Stimulated activated CD8-positive, alpha-beta memory T cell treated with anti-CD3 and anti-CD28 coated beads, Interleukin-7, amount 100 ng/mL, for 24 hours (primary cell): ENCODE measurements around the gene NTNG1.

Experiments used
- DNase-seq: peaks from one replicate; pipeline ENCODE4 v3.0.0-alpha.2; 2020; ENCODE audit warnings: low read depth

The NTNG1 gene

DNA sequence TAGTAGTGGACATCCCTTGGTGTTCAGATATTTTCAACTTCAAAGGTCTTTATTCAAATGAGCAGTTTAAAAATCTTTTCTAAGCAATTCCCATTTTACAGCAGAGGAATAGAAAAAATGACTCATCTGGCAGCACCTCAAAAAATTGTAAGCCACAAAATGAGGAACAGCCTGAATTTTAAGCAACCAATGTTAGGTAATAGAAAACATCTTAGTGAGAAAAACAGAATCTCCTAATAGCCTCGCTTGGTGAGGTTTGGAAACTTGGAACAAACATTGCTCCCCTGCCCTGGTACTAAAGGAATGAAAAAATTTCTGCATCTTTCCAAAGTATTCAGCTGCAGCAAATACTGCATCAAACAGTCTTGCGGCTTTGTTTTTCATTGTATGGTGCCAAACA, 264.4 kb downstream of the NTNG1 start:
- no peak for DNase-seq

DNA sequence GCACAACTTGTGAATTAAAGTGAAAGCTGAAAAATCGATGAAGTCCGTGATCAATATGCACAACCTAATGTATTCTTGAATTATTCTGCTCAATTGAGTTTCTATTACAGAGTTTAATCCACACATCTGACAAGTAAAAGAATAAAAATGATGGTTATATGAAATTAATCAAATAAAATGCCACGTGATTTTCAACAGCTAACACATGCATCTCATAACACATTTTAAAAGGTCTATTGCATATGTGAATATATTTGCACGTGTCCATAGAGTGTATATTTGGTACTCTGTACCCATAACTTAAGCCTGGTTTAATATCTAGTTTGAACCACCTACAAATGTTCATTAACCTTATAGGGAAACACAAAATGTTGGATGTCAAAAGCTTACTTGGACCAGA, 266.2 kb downstream of the NTNG1 start:
- no peak for DNase-seq

DNA sequence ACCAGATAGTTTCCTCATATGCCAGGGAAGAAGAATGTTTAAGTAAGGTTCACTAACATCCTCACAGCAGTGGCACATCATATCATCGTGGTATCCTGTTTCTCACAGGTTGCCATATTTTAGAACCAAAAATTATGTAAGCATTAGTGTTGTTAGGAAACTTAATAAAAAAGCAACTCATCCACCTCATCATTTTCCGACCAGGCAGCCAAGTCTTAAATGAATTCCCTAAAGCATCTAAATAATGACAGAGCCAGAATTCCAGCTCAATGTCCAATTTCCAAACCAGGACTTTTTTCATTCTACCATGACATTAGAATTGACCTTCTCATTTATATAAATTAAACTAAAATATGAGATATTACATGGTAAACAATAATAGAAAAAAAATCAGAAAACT, 272.7 kb downstream of the NTNG1 start:
- no peak for DNase-seq

DNA sequence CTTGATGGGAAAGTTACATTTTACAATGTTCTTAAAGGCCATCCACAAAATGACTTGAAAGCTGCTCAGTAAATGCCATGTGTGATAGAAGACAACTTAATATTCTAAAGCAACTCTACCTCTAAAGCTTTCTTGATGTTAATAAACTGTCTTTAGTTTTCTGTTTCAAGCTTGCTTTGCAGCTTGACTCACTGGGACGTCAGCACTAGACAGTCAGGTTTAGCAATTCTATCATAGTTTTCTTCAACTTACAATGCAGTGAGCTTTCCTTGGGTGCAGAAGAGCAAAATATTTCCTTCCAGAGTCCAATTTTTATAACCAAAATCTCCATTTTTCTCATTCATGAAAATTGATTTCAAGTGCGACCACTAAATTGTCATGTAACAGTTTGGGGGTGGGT, 273.1 kb downstream of the NTNG1 start:
- DNase-seq = no peak

DNA sequence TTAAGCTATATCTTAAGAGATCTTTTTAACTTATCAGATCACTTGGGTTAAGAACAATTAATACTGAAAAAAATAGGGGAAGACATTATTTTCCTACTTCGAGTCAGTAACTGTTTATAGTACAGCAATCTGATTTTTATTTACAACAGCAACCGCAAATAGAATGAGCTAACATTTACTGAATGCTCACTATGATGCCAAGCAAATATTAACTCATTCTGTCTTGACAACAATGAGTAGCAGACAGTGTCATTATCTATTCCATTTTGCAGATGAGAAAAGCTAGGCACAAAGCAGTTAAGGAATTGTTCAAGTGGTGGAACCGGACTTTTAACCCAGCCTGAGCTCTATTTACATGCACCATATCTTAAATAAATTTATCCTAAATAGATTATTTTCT, 273.7 kb downstream of the NTNG1 start:
- DNase-seq = no peak

DNA sequence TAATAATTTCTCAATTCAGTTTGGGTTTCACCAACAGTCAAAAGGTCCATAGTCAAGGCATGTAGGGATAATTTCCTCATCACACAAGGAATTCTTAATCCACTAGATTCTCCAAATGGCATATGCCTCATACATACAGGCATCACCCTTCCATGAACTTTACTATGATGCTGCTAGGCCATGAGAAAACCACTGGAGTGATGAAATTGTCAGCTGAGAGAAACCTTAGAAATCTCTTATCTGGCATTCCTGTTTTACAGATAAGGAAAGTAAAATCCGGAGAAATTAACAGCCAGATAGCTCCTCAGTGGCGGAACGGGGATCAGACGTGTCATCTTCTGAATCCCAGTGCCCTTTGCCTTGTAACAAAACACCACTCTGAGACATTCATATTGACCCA, 274.4 kb downstream of the NTNG1 start:
- no peak for DNase-seq

DNA sequence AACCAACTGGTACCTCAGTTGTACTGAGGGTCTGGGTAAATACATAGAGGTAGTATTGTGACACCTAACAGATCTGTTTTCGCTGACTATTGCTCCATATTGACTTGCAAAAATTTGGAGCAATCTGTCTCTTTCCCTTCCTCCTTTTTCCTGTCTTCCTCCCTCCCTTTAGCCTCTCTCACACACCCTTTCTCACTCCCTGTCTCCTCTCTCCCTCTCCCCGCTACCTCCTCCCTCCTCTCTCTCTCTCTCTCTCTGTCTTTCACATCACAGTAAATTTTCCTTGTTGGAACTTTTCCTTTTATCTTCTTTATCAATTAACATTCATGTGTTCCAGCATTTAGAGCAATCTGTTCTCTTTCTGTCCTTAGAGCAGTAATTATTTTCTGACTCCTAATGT, 278.2 kb downstream of the NTNG1 start:
- DNase-seq = no peak

DNA sequence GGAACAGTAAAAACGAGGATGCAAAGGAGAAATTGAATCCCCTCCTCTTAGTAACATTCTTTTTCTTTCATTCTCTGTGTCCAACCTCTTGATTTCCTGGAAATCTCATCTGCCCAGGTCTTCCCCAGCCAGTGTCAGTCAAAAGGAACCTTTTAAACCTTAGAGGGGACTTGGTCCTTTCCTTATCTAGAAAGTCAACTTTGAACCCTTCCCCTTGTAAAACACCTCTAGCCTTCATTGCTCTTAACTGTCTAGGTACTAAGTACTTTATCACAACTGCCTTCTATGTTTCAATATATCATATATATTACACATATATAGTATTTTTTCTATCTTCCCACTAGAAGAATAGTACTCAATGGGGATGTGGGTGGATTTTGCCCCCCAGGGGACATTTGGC, 282.1 kb downstream of the NTNG1 start:
- DNase-seq = no peak

DNA sequence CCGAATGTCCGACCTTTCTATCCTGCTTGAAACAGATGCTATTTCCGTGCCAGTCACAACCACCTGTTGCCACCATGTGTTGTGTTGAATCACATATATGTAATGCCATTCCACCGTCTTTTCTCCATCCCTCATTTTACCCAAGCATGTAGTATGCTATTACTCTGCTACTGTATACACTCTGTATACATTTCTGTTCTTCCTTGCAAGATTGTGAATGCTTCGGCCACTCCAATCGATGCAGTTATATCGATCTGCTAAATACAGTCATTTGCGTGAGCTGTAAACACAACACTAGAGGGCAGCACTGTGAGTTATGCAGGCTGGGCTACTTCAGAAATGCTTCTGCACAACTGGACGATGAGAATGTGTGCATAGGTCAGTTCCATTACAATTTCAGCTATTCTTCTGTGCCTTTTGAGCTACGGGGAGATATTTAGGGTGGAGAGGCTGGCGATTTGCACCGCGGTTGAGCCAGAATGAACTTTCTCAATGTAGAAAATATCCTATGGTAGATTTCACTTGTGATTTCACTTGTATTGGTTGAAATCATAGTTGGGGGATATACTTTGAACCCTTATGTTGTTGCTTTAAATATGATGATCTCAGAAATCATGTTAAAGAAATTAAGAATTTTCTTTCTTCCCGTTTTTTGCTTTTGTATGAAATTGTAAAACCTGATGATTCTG, 289.8 kb downstream of the NTNG1 start:
- DNase-seq = no peak

DNA sequence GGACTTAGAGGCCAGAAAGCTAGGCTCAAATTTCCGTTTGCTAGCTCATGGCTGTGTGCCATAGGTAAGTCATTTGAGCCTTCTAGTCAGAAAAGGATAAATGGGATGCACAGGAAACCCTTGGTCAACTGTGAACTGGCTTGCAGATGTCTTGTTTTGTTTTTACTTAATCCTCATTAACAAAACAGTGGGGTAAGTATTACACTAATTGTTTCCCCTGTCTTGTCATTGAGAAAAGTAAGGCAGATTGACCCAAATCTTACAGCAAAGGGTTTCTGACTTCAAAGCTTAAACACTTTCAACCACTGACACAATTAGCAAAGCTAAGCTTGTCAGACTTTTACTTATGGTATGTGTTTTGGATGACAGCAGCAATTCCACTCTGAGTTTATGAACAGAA, 291.3 kb downstream of the NTNG1 start:
- DNase-seq = no peak

DNA sequence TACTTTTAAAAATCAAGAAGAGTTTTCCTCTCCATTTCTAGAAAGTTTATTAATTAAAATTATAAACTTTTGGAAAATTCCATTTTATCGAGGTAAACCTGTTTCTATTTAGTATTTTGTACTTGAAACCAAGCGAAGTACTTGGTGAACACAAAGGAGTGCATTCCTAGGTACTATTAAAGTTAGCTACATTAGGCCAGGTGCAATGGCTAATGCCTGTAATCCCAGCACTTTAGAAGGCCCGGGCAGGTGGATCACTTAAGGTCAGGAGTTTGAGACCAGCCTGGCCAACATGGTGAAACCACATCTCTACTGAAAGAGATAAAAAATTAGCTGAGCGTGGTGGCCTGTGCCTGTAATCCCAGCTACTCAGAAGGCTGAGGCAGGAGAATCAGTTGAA, 292.2 kb downstream of the NTNG1 start:
- no peak for DNase-seq

DNA sequence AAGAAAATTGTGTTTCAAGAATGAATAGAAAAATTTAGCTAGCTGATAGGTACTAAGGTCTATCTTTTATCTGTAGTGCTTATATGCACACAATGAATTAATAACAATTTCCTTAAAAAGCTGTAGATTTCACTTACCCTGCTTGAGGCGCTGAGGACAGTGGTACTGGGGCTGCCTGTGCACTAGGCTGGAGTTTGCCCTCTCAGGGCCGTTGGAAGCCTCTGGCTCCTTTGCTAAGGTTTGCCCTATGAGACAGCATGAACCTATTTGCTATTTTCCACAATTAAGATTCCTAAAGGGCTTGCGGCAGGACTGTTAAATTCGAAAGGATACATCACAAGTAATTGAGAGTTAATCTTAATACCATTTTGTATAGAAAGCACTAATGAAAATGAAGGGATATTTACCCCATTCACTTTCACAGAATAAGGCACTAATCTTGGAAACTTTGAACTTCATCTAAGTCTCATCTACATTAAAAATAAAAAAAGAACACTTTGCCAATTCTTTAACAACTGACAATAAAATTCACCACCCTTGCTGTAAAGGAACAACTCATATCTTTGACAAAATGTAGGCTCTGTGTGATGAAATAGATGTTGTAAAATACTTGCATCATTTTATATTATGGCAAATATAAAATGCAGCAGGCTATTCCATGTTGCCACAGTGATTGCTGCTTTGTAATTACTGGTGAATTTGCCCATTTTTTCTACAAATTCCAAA, 293.0 kb downstream of the NTNG1 start:
- DNase-seq = no peak

DNA sequence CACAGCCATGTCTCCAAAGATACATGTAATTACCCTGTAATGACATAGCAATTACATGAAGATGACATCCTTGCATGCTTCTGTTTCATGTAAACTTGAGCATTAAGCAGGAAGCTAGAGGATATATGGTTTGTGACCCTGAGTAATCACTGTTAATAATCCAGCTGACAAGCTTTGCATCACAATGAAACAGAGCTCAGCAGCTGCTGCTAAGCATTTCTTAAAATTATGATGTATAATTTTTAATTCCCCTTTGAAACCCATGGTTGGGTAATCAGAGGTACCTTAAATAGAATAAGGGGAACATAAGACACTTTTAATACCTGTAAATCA, 293.5 kb downstream of the NTNG1 start:
- DNase-seq = no peak

DNA sequence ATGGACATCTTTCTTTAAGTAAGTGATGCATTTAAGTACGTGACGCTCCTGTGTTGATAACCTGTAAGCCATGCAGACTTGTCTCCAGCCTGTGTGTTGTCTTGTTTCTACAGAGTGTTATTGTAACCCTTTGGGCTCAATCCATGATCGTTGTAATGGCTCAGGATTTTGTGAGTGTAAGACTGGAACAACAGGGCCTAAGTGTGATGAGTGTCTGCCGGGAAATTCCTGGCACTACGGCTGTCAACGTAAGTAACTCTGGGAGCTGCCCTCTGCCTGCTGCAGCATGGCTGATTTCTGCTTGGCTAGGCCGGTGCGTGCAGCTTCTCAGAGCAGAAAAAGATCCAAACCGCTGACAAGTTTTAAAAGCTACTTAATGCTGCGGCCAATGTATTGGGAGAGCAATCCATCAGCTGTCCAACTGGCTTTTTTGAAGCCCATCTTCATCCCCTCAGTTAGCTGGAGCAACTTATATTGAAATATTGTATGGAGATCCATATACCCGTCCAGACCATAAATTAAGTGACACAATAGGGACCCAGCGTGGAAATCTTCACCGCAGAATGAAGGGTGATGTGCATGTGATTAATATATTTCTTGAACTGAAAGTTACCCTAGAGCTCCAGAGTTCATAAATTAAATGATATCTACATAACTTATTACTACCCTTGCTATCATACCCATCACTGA, 295.9 kb downstream of the NTNG1 start:
- no peak for DNase-seq

DNA sequence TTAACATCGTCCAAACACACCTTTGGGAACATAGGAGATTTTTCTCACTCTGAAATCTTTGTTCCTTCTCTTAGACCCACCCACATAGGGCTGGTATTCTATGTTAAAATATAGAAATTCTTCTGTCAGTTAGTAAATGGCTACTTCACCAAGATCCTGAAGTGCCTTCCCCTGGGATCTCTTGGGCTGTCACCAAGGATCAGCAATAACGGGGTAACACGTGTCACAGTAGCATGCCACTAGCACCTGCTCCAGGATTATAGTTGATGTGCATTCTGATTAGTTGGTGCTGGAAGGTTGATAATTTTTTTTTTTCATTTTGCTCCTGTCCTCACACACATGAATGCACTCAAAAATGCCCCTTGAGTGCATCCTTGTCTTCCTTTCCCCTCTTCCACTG, 298.7 kb downstream of the NTNG1 start:
- no peak for DNase-seq

DNA sequence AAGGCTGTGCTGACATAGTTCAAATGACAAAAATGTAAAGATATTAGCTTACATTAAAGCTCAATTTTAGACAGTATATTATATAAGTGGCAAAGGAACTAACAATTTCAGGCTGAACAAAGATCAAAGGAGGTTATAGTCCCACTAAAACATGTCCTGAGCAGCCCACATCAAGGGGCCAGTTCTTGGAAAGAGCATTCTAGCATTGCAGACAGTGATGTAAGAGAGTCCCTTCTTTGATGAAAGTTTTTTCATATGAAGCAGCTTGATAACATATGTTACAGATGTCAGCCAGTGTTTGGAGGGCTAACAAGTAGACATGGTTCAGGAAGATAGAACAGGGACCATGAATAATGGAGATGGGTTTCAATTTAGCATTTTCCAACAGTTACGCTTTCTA, 301.7 kb downstream of the NTNG1 start:
- DNase-seq = no peak

DNA sequence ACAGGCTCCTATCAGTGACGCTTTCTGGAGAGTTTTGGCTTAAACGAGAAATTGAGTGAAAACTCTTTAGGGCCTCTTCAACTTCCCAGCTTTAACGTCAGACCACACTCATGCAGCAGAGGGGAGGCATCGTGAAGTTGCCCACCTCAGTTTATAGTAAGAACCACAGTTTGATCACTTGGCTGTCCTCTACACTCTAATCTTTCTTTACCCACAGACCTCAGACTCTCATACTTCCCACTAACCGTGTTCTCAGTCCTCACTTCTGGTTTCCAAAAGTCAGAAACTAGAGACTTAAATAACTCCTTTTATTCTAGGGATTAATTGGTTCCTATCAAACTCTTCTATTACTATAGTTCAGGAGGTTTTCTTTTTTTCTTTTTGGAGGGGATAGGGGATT, 302.2 kb downstream of the NTNG1 start:
- DNase-seq = no peak

DNA sequence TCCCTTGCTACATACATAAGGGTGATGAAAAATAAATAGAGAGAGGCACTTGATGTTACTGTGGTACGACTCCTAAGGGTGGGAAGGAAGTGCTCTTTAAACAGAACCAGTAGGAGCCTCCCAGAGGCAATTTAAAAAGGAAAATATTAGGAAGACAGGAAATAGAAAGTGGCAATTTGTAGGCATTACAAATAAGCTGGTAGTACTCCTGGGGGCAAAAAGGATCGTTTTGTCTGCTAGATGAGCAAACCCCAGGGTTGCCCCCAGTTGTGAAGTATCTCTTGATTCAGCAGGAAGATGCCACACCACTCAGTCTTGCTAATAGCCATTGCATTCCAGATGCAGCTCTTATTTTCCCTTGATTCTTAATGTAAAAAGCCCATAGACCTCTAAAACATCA, 303.0 kb downstream of the NTNG1 start:
- no peak for DNase-seq

DNA sequence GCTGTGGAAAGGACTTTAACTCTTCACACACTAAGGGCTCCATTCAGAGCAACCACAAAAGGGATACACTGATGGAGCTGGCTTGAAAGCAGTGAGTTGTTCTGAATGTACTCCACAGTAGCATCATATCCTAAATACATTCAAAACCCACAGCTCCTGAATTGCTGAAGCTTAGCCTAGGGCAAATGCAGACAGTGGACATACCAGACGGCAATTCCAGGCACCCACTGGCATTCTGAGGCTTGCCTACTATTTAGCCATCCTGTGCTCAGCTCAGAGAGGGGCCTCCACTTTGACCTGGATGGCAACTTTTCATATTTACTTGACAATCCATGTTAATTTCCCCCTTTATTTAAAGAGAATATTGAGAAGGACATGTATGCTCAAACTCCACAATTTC, 303.5 kb downstream of the NTNG1 start:
- no peak for DNase-seq

DNA sequence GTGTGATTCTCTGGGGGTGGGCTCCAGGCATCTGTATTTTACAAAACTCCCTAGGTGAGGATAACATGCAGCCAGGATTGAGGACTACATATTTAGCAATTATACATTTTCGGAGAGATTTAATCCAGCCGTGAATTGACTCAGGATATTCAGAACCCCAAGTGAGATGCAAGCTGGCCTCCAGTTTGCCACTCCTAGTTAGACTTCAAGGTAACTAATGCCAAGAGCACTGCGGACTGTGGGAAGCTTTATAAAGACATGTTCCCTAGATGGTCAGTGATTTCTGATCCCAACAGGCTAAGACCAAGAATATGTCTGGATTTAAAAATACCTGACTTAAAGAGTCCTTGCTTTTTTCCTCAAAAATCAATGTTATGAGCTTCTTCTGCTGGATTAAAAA, 308.5 kb downstream of the NTNG1 start:
- no peak for DNase-seq

DNA sequence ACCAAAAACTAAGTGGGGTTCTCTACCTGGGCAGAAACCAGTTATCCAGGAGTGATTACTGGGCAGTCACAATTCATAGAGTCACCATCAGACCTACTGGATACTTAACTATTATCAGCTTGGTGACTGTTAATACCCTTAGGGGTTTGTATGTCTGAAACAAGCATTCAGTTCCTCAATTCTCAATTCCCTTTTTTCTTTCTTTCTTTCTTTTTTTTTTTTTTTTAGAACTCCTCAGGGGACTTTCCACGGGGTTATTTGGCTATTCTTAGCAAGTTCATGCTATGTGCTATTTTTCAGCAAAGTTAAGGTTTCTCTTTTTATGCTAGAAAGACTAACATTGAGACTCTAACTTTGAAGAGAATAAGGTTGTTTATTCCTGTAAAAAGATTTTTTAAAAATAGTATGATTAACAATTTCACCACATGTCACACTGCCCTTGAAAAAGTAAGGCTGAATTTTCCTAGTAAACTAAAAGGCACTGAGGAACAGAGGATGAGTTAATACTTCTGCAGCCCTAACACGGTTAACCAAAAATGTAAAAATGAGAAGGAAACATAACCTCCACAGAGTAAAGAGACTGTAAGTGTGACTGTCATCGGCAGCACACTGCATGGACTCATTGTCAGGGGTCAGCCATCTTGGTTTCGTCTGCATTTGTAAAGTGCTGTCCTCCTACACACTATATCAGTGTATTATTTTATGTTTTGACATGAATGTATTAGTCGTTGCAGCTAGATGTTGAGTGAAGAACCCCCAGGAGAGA, 310.2 kb downstream of the NTNG1 start:
- no peak for DNase-seq

DNA sequence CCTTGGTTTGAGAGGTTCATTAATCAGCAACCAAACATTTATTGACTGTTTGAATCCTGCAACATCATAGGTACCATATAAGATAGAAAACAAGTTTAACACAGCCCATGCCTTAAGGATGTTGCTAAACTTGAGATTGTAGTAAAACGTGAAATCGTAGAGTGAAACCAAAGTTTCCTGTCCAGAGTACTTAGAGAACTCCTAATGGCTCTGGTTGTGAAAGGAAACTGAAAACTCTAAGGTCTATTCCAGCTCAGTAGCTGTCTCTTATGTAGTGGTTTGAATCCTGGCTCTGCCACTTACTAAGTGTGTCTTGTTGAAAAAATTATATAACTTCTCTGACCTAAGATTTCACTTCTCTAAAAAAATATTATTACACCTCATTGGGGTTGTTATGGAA, 310.9 kb downstream of the NTNG1 start:
- DNase-seq = no peak

DNA sequence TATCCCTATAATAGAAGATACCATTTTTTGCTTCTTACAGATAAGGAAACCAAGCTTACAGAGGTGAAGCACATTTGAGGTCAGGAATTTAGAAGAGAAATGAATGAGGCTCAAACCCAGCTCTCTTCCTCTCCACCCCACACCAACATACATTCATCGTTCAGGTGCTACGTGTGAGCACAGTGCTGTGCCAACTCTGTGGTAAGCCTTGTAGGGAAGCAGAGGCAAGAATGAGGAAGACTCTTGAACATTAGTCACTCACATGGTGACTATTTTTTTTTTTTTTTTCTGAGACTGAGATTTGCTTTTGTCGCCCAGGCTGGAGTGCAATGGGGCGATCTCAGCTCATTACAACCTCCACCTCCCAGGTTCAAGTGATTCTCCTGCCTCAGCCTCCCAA, 314.0 kb downstream of the NTNG1 start:
- no peak for DNase-seq
